Right lobe of liver (tissue), 6 donors: ENCODE results near the gene MYMK. TPM values are rescaled to one million over a fixed set of nuclear protein-coding genes. Genes with fewer than 3 reads are reported as not detected.
"Not testable (repeated sequence)": the region's sequence is repeated elsewhere in the genome, so short reads cannot be mapped to it uniquely, and the experiment has no call there.

Experiments used
- ATAC-seq, 4 donors: fragments of 200-7000 bp; cut with Tn5 transposase; one replicate each; pipeline ENCODE4 v1.9.1; 2020; ENCODE audit warnings: mild to moderate bottlenecking in 4 of 4, moderate library complexity in 4 of 4
- DNase-seq, 3 donors: peaks; one replicate each; pipeline ENCODE4 v3.0.0-alpha.2; 2020
- H3K27ac ChIP-seq, 3 donors: fragments of 200-600 bp; one replicate each; pipeline ENCODE4 v1.8.0; 2022
- H3K27me3 ChIP-seq, 2 donors: fragments of 200-600 bp; one replicate each; pipeline ENCODE4 v1.8.0; 2022
- H3K36me3 ChIP-seq, 4 donors: fragments of 200-600 bp; sonication (generic) in 1 of 4; one replicate each; pipeline versions ENCODE4 v1.5.1 to v1.8.0; 2017 to 2022; ENCODE audit warnings: control low read depth in 1 of 4
- H3K4me1 ChIP-seq, 4 donors: fragments of 200-600 bp; sonication (generic) in 1 of 4; one replicate each; pipeline versions ENCODE4 v1.5.1 to v1.8.0; 2017 to 2022; ENCODE audit warnings: control low read depth in 1 of 4
- H3K4me3 ChIP-seq, 3 donors: fragments of 200-600 bp; one replicate each; pipeline ENCODE4 v1.8.0; 2022
- H3K9me3 ChIP-seq, 4 donors: fragments of 200-600 bp; sonication (generic) in 1 of 4; one replicate each; pipeline versions ENCODE4 v1.5.1 to v1.8.0; 2017 to 2022; ENCODE audit warnings: control low read depth in 1 of 4
- CTCF ChIP-seq, 4 donors: fragments of 200-600 bp in 3 of 4; fragments of 450-650 bp in 1 of 4; IDR thresholded peaks; one replicate each; pipeline versions ENCODE4 v1.5.1 to v1.8.0; 2016 to 2022; ENCODE audit warnings: antibody characterized with exemption in 4 of 4, mild to moderate bottlenecking in 2 of 4
- POLR2A ChIP-seq: fragments of 450-650 bp; IDR thresholded peaks from one replicate; pipeline ENCODE4 v1.6.1; 2017; ENCODE audit warnings: antibody characterized with exemption, mild to moderate bottlenecking
- WGBS: methylation state at CpG from one replicate; pipeline ENCODE4 v1.1.6; 2018; ENCODE audit warnings: low coverage, low lambda C conversion rate; ENCODE audit not compliant: insufficient coverage; ENCODE audit errors: missing lambda C conversion rate; 5-methylcytosine and 5-hydroxymethylcytosine counted together
- intact Hi-C, 2 donors: fragments of 100-400 bp; cut with DNase I; formaldehyde crosslinking; loops; one replicate each; pipeline versions ENCODE4 v1.11.2 to v1.14.1; 2022
- total RNA-seq, 6 experiments: library from RNA; depleted of rRNA in 2 of 6; stranded (reverse); fragments of >200 nt in 2 of 6; fragmentation: NEBNext Ultra II Directional in 3 of 6; extraction: Animal tissue kit (Norgen Biotek cat#: 25700) in 3 of 6; gene quantifications; one replicate each; pipeline versions ENCODE4 v1.1.0 to v1.2.4, GENCODE V29; 2016 to 2023
- donor health status: DM: no; HTN: yes; CAD: no.
- donor health status: DM: no; HTN: no; CAD: no.
- donor health status: DM: no; HTN: no; CAD: no.
- donor health status: DM: no; HTN: yes; CAD: no.
- donor health status: DM: no; HTN: yes; CAD: no.

The MYMK gene
- total RNA-seq, 6 experiments from 2014 or later: not detected

DNA sequence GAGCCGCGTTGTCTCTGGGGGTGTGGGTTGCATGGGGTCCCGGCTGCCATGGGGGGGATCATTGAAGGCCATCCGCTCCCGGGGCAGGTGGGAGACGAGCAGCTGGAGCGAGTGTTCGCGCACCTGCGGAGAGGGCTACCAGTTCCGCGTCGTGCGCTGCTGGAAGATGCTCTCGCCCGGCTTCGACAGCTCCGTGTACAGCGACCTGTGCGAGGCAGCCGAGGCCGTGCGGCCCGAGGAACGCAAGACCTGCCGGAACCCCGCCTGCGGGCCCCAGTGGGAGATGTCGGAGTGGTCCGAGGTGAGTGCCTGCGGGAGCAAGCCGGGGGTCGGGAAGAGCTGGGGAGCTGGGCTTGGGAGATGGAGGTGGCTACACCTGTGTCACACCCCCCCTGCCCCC lies 43.4 kb upstream of the MYMK start:
- WGBS: no CpG with 5 or more reads among the region's 33 CpGs
- intact Hi-C loops: no loop called here
- TF ChIP-seq POLR2A (no peak), CTCF (IDR thresholded peaks at IDR 0.05) (no peak)

GRCh38 chr9:133566817-133567216 lies 42.1 kb upstream of the MYMK start:
- no CpG with 5 or more reads among the region's 17 CpGs for WGBS
- no peak for DNase-seq
- no peaks in the 10 kb centered on the region for H3K9me3 ChIP-seq

More for the DNA sequence above, 43.4 kb upstream of the MYMK start:
- Histone ChIP-seq H3K9me3 (no peaks in the 10 kb centered on the region), H3K4me3 (no peak overlapping the region), H3K36me3 (no peaks in the 10 kb centered on the region), H3K4me1 (peaks cover 0 to 3% (median 0%) of the 10 kb centered on the region in 4 donors), H3K27me3 (no peaks in the 10 kb centered on the region), H3K27ac (no peak overlapping the region)
- no peak for DNase-seq
- no peak for ATAC-seq

DNA sequence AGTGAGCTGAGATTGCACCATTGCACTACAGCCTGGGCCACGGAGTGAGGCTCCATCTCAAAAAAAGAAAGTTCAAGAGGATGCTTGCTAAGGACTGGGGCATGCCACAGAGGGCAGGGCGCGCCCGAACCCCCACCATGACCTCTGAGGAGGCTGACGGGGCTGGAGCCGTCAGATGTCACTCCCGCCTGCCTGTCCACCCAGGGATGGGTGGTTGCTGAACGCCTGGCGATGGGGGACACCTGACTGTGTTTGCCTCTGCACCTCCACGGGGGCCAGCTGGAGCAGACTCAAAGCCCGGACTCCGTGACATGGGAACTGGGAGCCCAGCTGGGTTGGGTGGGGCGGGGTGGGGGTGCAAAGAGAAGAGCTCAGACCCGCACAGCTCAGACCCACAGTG lies 41.6 kb upstream of the MYMK start:
- Histone ChIP-seq H3K36me3 (no peaks in the 10 kb centered on the region), H3K9me3 (no peaks in the 10 kb centered on the region), H3K4me3 (no peak overlapping the region), H3K4me1 (peaks cover 0 to 6% (median 0%) of the 10 kb centered on the region in 4 donors), H3K27ac (no peak overlapping the region), H3K27me3 (no peaks in the 10 kb centered on the region)
- intact Hi-C loops: no loop called here
- DNase-seq: no peak
- ATAC-seq: no peak
- WGBS: no CpG with 5 or more reads among the region's 14 CpGs
- no peak for TF ChIP-seq POLR2A
- no peak for TF ChIP-seq CTCF (IDR thresholded peaks at IDR 0.05)

More at GRCh38 chr9:133566817-133567216, 42.1 kb upstream of the MYMK start:
- no peak for ATAC-seq
- Histone ChIP-seq H3K36me3 (no peaks in the 10 kb centered on the region), H3K4me1 (peaks cover 0 to 6% (median 0%) of the 10 kb centered on the region in 4 donors), H3K27ac (no peak overlapping the region), H3K4me3 (no peak overlapping the region), H3K27me3 (no peaks in the 10 kb centered on the region)
- no peak for TF ChIP-seq POLR2A
- no peak for TF ChIP-seq CTCF (IDR thresholded peaks at IDR 0.05)
- intact Hi-C loops: no loop called here

DNA sequence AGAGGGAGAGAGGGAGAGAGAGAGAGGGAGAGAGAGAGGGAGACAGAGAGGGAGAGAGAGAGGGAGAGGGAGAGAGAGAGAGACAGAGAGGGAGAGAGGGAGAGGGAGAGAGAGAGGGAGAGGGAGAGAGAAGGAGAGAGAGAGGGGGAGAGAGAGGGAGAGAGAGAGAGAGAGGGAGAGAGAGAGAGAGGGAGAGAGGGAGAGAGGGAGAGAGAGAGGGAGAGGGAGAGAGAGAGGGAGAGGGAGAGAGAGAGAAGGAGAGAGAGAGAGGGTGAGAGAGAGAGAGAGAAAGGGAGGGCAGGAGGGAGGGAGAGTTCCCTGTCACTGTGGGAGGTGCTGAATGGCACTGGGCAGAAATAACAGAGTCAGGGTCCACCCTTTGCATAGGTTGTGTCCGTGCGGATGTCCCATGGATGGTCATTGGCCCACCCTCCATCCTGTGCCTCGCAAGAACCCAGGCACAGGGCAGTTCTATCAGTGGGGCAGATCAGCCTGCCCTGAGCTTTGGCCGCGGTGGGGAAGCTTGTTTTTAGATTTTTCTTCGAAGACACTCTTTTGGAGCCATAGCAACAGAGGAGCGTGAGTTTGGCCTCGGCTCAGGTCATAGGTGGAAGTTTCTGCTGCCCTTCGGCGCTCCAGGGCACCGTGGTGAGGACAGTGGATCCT lies 39.8 kb upstream of the MYMK start:
- no peaks in the 10 kb centered on the region for H3K36me3 ChIP-seq
- no peaks in the 10 kb centered on the region for H3K9me3 ChIP-seq
- DNase-seq (no peak), ATAC-seq (no peak)
- H3K4me1 ChIP-seq: peaks cover 0 to 6% (median 0%) of the 10 kb centered on the region in 4 donors
- H3K4me3 ChIP-seq: no peak overlapping the region
- TF ChIP-seq CTCF (IDR thresholded peaks at IDR 0.05) (no peak), POLR2A (no peak)
- WGBS: 84% methylated on average over 9 of the region's 11 CpGs
- H3K27ac ChIP-seq: peak overlapping the region in 1 of 3 donors; percentile 9
- intact Hi-C loops: no loop called here
- no peaks in the 10 kb centered on the region for H3K27me3 ChIP-seq

DNA sequence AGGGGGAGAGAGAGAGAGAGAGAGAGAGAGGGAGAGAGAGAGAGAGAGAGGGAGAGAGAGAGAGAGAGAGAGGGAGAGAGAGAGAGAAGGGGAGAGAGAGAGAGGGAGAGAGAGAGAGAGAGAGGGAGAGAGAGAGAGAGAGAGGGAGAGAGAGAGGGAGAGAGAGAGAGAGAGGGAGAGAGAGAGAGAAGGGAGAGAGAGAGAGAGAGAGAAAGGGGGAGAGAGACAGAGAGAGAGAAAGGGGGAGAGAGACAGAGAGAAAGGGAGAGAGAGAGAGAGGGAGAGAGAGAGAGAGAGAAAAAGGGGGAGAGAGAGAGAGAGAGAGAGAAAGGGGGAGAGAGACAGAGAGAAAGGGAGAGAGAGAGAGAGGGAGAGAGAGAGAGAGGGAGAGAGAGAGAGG lies 39.1 kb upstream of the MYMK start:
- H3K27me3 ChIP-seq, H3K4me1 ChIP-seq, H3K4me3 ChIP-seq, intact Hi-C loops, H3K36me3 ChIP-seq, DNase-seq, H3K27ac ChIP-seq, ATAC-seq, H3K9me3 ChIP-seq: not testable (repeated sequence)
